ENCODE measurements around the gene TRPV5.
"Not testable (repeated sequence)": the region's sequence is repeated elsewhere in the genome, so short reads cannot be mapped to it uniquely, and the experiment has no call there.

TRPV5 gene

DNA sequence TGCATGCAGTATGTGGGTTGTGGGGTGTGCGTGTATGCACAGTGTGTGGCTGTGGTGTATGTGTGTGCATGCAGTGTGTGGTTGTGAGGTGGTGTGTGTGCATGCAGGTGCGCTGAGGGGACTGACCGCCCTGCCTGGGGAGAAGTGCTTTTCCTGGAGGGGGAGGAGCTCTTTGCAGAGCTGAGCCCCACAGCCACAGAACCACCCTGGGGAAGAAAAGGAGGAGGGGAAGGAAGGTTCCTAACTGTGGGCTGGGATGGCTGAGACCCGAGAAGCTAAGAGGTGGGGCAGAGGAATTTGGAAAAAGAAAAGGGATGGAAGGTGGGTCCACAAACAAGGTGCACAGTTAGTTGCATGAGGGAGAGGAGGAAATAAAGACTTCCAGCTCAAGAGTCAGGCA is at the start of gene TRPV5:
TRPV5 (minus strand) TSS at position 123 of the 400 bp plus-strand sequence. CDS start 287 bp downstream, outside the sequence.
- no peak for DNase-seq (ENCODE audit: low spot score)

DNA sequence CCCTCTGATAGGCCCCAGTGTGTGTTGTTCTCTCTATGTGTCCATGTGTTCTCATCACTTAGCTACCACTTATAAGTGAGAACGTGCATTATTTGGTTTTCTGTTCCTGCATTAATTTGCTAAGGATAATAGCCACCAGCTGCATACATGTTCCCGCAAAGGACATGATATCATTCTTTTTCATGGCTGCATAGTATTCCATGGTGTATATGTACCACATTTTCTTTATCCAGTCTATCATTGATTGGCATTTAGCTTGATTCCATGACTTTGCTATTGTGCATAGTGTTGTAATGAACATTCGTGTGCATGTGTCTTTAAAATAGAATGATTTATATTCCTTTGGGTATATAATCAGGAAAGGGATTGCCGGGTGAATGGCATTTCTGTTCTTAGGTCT is 44.9 kb upstream of the TRPV5 start:
- DNase-seq (ENCODE audit: low spot score): not testable (repeated sequence)

DNA sequence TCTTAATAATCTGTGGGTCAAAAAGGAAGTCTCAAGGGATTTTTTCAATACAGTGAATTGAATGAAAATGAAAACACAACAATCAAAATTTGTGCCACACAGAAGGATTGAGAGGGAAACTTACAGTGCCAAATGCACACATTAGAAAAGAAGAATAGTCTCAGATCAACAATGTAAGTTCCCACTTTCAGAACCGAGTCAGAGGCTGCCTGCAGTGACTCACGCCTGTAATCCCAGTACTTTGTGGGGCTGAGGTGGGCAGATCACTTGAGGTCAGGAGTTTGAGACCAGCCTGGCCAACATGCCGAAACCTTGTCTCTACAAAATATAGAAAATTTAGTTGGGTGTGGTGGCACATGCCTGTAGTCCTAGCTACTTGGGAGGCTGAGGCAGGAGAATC is 41.1 kb upstream of the TRPV5 start:
- DNase-seq (ENCODE audit: low spot score): no peak

- no peak for DNase-seq (ENCODE audit: low spot score)
Measured at GRCh38 chr7:142969183-142969582, 35.6 kb upstream of the TRPV5 start.

DNA sequence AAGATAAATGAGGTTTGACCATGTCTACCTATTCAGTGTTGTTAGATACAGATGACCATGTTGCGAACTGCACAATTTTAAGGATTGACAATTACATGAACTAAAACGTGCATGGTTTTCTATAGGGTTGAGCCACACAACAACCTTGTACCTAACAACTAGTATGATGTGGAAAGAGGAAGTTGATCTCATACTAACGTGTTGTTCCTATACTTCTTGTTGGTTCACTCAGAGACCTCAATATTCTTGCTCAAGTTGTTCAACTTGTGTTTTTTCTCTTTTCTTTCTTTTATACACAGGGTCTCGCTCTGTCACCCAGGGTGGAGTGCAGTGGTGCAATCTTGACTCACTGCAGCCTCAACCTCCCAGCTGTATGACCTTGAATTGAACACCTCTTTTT is 34.7 kb upstream of the TRPV5 start:
- DNase-seq (ENCODE audit: low spot score): no peak

DNA sequence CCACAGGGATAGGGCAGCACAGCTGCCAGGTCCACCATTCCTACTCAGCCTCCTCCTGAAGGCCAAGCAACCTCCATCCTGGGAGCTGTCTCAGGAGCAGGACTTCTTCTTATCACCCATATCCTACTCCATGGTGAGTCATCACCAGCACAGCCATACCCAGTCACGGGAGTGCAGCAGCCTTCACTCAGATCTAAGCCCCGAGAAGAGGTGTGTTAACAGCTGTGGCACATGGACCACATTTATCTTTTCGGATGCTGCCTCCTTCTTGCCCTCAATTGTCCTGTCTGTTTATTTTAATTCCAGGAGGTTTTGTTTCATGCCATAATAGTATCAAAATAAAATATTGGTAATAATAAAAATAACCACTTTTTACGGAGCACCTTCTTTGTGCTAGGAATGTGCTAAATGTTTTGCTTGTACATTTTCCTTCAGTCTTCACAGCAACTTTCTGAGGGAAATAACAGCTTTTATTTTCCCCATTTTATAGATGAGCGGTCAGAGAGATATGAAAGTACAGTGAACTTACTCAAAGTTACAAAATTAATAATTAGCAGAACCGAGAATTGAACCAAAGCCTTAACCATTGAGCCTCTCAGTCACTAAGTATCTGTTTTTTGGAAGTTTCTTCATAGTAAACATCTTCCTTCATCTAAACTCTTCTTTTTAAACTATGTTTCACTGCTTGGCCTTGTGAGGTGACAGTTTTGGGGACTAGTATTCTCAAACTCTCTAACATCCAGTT is 31.1 kb upstream of the TRPV5 start:
- DNase-seq (ENCODE audit: low spot score): no peak

DNA sequence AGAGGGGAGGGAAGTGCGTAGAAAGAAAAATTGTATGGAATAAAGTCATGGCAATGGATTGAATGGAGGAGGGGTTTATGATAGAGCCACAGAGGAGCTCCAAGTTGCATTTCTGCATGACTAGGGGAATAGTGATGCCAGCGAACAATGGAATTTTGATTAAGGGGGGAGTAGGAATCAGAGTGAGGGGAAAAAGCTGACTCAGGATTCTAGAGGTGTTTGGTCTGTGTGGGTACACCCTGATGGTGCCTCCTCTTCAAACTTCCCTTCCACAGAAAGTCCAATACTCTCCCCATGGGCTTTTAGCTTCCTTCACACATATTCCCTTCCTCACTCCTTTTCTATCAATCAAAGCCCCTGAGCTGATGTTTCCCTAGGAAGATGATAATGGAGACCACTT is 30.4 kb upstream of the TRPV5 start:
- no peak for DNase-seq (ENCODE audit: low spot score)

DNA sequence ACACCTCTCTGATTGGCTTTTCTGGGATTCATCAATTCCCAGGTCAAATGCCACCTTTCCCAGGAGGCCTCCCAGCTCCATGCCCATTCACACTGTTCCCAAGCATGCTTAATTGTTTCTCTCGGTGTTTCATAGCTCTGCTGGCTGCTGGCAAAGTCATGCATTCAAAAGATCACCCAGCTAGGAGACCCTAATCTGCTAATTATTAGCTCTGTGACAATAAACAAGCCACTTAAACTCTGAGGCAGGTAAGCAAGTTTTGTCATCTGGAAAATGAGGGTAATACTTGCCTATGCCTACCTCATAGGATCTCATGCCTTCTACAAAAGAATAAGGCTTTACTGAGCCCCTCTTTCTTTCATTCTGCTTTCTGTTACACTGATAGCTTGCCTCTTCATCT is 29.4 kb upstream of the TRPV5 start:
- DNase-seq (ENCODE audit: low spot score): no peak

DNA sequence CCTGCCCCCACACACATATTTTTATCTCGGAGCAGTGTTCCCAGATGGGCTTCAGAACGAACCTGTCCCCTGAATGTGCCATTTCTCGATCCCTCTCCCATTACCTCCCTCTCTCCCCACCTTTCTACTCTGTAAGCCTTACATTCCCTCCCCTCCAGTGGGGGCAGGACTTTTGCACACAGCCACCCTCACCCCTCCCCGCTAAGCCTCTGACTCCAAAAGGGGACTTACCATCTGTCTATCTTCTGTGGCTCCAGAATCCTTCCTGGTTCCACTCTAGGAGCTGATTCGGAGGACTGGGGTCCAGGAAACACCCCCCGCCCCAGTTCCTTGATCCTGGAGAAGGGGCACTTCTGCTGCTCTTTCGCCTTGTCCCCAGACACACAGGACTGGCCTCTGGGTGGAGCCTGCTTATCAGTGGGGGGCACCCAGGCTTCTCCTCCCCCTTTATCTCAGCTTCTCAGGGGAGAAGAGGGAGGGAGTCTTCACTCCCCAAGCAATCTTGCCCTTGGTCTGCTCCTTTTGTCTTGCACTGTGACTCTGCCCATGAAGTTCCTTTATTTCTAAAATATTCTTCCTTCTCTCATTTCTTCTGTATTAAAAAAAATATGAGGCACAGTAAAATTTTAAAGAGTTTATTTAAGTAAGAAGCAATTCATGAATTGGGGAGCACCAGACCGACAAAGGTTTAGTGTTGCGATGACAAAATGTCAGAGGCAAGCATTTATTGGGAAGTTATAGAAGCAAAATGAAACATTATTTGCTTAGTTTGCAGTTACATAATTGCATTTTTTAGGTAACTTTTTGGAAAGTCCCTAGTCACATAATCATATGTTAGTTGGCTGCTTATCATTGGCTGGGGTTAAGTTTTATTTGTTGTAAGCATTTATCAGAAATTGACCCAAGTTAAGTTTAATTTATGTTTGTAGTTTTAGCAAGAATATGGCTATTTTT is 28.7 kb upstream of the TRPV5 start, which contains the start of gene KEL:
KEL (minus strand) TSS at position 391 of the 954 bp plus-strand sequence; CDS start at position 234, 157 bp downstream.
- DNase-seq (ENCODE audit: low spot score): no peak

DNA sequence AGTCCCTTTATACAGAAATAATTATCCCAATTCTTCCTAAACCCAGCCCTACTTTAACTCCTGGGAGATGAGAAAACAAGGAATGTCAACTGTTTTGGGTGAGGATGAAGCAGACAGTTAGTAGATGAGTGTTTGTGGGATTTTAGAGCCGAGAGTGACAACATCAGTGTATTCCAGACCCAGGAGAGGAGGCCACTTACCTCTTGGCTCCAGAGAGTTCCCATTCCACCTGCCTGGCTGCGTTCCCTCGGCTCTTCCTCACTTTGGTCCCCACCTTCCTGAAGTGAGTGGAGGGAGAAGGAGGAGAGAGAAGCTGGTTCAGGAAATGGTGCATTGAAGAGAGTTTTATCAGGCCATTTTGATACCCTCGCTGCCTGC is 28.0 kb upstream of the TRPV5 start:
- DNase-seq (ENCODE audit: low spot score): no peak

- DNase-seq (ENCODE audit: low spot score): no peak
Measured at GRCh38 chr7:142960955-142961512, 27.5 kb upstream of the TRPV5 start.

DNA sequence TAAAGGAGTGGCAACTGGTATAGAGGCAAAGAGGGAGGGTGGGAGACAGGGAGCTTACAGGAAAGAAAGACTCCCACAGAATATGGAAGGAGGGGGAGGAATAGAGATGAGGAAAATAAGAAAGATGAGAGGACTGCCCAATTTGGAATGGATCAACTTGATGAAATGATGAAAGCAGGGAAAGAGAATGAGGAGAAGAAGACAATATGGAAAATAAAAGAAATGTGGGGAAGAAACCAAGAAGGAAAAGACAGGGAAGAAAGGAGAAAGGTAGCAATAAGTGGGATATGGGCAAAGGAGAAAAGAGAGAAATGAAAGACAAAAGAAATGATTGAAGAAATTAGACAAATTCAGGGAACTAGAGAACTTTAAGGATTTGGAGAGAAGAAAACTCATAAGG is 25.7 kb upstream of the TRPV5 start:
- DNase-seq (ENCODE audit: low spot score): no peak

DNA sequence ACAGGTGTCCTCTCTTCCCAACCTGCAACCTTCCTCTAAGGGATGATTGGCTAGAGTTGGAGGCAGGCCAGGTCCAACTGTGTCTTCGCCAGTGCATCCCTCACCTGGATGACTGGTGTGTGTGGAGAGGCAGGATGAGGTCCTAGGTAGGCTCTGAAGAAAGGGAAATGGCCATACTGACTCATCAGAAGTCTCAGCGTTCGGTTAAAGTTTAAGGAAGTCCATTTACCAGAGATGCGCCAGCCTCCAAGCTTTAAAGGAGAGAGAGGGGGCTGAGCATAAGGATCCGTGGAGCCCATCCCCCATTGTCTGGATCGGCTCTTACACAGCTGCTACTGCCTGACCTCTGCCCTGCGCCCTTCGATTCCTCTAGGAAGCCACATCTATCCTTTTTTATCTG is 24.2 kb upstream of the TRPV5 start:
- DNase-seq (ENCODE audit: low spot score): no peak

DNA sequence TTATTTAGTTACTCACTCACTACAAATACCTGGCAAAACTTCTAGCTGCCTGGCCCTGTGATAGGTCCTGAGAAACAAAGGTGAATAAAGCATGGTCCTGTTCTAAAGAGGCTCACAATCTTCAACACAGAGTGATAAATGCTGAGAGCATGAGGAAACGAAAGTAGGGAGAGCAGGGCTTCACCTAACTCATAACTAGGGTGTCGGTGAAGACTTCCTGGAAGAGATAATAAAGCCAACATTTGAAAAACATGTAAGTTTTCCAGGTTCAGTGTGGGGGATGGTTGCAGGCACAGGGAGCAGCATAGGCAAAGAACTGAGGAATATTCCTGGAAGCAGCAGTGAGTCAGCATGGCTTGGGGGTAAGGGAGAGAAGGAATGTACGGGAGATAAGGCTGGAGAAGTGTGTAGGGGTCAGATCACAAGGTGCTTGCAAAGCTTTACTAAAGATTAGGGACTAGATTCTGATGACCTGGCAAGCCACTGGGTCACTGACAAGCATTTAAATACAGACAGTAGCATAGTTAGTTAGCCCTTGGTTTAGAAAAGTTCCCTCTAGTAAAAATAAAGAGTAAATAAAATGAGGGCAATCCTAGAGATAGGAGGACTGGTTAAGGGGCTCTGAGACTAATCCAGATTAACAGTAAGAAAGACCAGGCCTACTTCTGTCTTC is 23.5 kb upstream of the TRPV5 start:
- peak; percentile 42 for DNase-seq (ENCODE audit: low spot score)

DNA sequence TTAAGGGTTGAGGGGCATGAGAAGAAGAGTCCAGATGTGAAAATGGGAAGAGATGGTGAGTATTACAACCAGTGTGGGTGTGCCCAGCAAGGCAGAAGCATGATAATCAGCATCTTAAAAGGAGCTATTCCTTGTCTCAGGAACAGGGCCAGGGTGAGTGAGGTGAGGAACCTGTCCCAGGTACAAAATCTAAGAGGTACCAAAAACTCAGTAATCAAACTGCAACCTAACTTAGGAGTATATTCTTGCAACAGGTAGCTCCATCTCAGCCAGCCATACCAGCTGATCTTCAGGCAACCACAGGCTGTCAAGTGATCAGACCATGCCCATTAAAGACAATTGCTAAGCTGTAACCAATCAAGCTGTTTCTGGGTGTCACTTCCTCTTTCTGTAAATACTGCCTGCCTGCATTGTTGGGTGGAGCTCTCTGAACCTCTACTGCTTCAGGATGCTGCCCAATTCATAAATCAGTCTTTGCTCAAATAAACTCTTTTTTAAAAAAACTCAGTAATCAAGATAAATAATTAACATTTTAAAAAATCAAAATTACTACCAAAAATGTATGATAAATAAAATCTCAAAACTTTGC is 21.2 kb upstream of the TRPV5 start:
- DNase-seq (ENCODE audit: low spot score): no peak

- DNase-seq (ENCODE audit: low spot score): no peak
Measured at GRCh38 chr7:142950235-142950634, 16.7 kb upstream of the TRPV5 start.

- DNase-seq (ENCODE audit: low spot score): no peak
Measured at GRCh38 chr7:142948603-142949002, 15.1 kb upstream of the TRPV5 start.

DNA sequence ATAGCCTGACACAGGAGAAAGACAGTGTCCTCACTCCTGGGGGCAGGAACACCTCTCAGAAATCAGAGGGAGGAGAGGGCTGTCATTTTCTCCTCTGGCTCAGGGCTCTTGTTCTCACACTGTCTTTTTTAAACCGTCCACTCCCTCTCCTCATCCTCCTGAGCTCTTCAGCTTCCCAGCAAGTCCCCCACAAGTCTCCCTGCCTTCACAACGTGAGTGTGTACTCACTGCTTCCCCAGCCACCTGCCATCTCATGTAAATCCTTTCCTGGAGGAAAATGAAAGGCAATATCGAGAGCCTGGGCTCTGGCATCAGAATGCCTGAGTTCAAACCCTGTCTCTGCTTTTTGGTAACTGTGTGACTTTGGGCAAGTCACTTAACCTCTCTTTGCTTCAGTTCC is 11.5 kb upstream of the TRPV5 start:
- DNase-seq (ENCODE audit: low spot score): no peak

- no peak for DNase-seq (ENCODE audit: low spot score)
Measured at GRCh38 chr7:142943706-142944268, 10.2 kb upstream of the TRPV5 start.

DNA sequence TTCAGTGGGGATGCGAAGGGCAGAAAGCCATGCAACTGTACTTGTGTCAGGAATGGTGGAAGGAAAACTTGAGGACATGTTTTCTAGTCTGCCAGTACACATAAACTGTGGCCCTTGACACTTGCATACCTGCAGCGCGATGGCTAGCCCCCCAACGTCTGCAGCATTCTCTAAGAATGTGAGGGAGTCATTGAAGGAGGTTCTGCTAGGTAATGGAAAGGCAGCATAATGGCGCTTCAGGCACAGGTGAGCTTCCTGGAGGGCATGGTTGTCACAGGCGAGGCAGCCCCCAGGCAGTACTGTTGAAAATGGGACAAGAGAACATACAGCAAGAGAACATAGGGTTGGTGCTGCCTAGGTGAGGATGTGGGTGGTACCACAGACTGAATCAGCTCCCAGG is 9.2 kb upstream of the TRPV5 start:
- no peak for DNase-seq (ENCODE audit: low spot score)

DNA sequence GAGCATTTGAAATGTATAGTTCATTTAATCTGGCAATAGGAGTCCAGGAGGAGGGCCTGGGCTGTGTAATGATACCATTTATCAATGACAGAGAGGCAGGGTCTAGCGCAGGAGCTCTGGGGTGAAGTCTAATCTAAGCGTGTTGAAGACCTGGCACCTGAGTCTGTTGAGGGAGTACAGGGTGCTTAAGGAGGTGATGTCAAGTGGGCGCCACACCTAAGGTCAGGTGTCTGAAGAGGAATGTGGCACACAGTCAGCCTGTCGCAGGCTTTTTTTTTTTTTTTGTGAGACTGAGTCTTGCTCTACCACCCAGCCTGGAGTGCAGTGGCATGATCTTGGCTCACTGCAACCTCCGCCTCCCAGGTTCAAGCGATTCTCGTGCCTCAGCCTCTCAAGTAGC is 8.0 kb upstream of the TRPV5 start:
- DNase-seq (ENCODE audit: low spot score): no peak

Data from LoVo (cell line).